ENCODE data around the gene PCBP2. TPM values are rescaled to one million over a fixed set of nuclear protein-coding genes. Genes with fewer than 3 reads are reported as not detected.
"Not testable (repeated sequence)": the region's sequence is repeated elsewhere in the genome, so short reads cannot be mapped to it uniquely, and the experiment has no call there.

The PCBP2 gene
- 100 to 1,000 TPM; 397 to 661 (median 417) TPM for total RNA-seq
- polyA plus RNA-seq, result 100 to 1,000 TPM; 333 to 455 (median 401) TPM

- intact Hi-C loops (cut with DNase I), result loop anchor here (2.0 to 5.0 kb wide), 2 partner anchors 41 to 57 kb away; no protein-coding TSS in a partner anchor
- peak; percentile 99 for DNase-seq
- H3K27me3 ChIP-seq, result no peaks in the 10 kb centered on the region
- peaks cover 0 to 26% (median 22%) of the 10 kb centered on the region in 4 donors for H3K4me1 ChIP-seq
- TF ChIP-seq CTCF (IDR thresholded peaks at IDR 0.05) (peak; percentile 77 to 97 (median 95)), POLR2AphosphoS5 (IDR thresholded peaks at IDR 0.05) (peak; percentile 91 to 96 (median 94)), POLR2A (IDR thresholded peaks at IDR 0.05) (peak; percentile 32 to 37), EP300 (IDR thresholded peaks at IDR 0.05) (peak in 2 of 4 donors; percentile 47 to 48)
- H3K4me3 ChIP-seq, result peak within 1 kb of the TSS; percentile 65 to 76 (median 70)
- H3K9me3 ChIP-seq, result no peaks in the 10 kb centered on the region
- peaks cover 20 to 46% (median 25%) of the 10 kb centered on the region in 4 donors for H3K36me3 ChIP-seq
- H3K27ac ChIP-seq, result peak within 1 kb of the TSS; percentile 90 to 98 (median 96)
- WGBS, 2 donors, result 0 to 1% methylated on average over 32 of the region's 32 CpGs
Measured at GRCh38 chr12:53451661-53452158, at the start of gene PCBP2. Gene PCBP2 (plus strand): TSS chr12:53452102. CDS start chr12:53454801, 2,699 bp downstream.

- Histone ChIP-seq H3K4me1 (peaks cover 0 to 27% (median 16%) of the 10 kb centered on the region in 4 donors), H3K36me3 (peaks cover 0 to 26% (median 12%) of the 10 kb centered on the region in 4 donors)
- H3K9me3 ChIP-seq; H3K4me3 ChIP-seq; intact Hi-C loops (cut with DNase I); H3K27me3 ChIP-seq; H3K27ac ChIP-seq: not testable (repeated sequence)
- 96% methylated on average over 16 of the region's 16 CpGs for WGBS, 2 donors
- peak; percentile 22 for DNase-seq
Measured at GRCh38 chr12:53402351-53402750, 49.6 kb upstream of the PCBP2 start.

GRCh38 chr12:53402871-53403270 is 49.0 kb upstream of the PCBP2 start:
- H3K36me3 ChIP-seq, result peaks cover 0 to 31% (median 16%) of the 10 kb centered on the region in 4 donors
- intact Hi-C loops (cut with DNase I), result no loop called here
- H3K4me3 ChIP-seq, result no peak overlapping the region
- DNase-seq, result peak; percentile 61
- H3K27ac ChIP-seq, result peak overlapping the region in 1 of 4 donors; percentile 21
- WGBS, 2 donors, result 88 to 91% methylated on average over 7 of the region's 7 CpGs
- no peak for TF ChIP-seq EP300 (IDR thresholded peaks at IDR 0.05)
- TF ChIP-seq POLR2AphosphoS5 (IDR thresholded peaks at IDR 0.05), result no peak
- no peak for TF ChIP-seq POLR2A (IDR thresholded peaks at IDR 0.05)
- no peak for TF ChIP-seq CTCF (IDR thresholded peaks at IDR 0.05)
- H3K27me3 ChIP-seq, result no peaks in the 10 kb centered on the region
- H3K4me1 ChIP-seq, result peaks cover 0 to 23% (median 13%) of the 10 kb centered on the region in 4 donors
- no peaks in the 10 kb centered on the region for H3K9me3 ChIP-seq

GRCh38 chr12:53410951-53411350 is 41.0 kb upstream of the PCBP2 start:
- H3K27me3 ChIP-seq, result no peaks in the 10 kb centered on the region
- no peak overlapping the region for H3K4me3 ChIP-seq
- peaks cover 30 to 64% (median 50%) of the 10 kb centered on the region in 4 donors for H3K36me3 ChIP-seq
- peak; percentile 37 for DNase-seq
- peak overlapping the region in 1 of 4 donors; percentile 79 for H3K27ac ChIP-seq
- H3K9me3 ChIP-seq, result no peaks in the 10 kb centered on the region
- intact Hi-C loops (cut with DNase I), result no loop called here
- WGBS, 2 donors, result 96 to 98% methylated on average over 5 of the region's 5 CpGs
- TF ChIP-seq EP300 (IDR thresholded peaks at IDR 0.05) (no peak), POLR2A (IDR thresholded peaks at IDR 0.05) (no peak), POLR2AphosphoS5 (IDR thresholded peaks at IDR 0.05) (no peak), CTCF (IDR thresholded peaks at IDR 0.05) (no peak)
- peaks cover 0 to 45% (median 40%) of the 10 kb centered on the region in 4 donors for H3K4me1 ChIP-seq

- TF ChIP-seq POLR2A (IDR thresholded peaks at IDR 0.05), result no peak
- TF ChIP-seq EP300 (IDR thresholded peaks at IDR 0.05), result no peak
- TF ChIP-seq POLR2AphosphoS5 (IDR thresholded peaks at IDR 0.05), result no peak
- no peak for TF ChIP-seq CTCF (IDR thresholded peaks at IDR 0.05)
- H3K27me3 ChIP-seq, result no peaks in the 10 kb centered on the region
- H3K9me3 ChIP-seq, result no peaks in the 10 kb centered on the region
- DNase-seq, result peak; percentile 0
- intact Hi-C loops (cut with DNase I), result loop anchor here (2.0 kb wide), 1 partner anchor 25 kb away; no protein-coding TSS in a partner anchor
- H3K4me3 ChIP-seq, result no peak overlapping the region
- H3K36me3 ChIP-seq, result peaks cover 26 to 38% (median 27%) of the 10 kb centered on the region in 4 donors
- H3K4me1 ChIP-seq, result peaks cover 0 to 59% (median 48%) of the 10 kb centered on the region in 4 donors
- 75 to 80% methylated on average over 3 of the region's 3 CpGs for WGBS, 2 donors
- H3K27ac ChIP-seq, result peak overlapping the region; percentile 48 to 79 (median 74)
Measured at GRCh38 chr12:53413485-53414204, 38.3 kb upstream of the PCBP2 start.
